ENCODE data around the gene RAPGEF2. TPM values are rescaled to one million over a fixed set of nuclear protein-coding genes. Genes with fewer than 3 reads are reported as not detected.
"Not testable (repeated sequence)": the region's sequence is repeated elsewhere in the genome, so short reads cannot be mapped to it uniquely, and the experiment has no call there.

Gene RAPGEF2
- total RNA-seq, 1 donor from 2014 or later: 251 TPM

DNA sequence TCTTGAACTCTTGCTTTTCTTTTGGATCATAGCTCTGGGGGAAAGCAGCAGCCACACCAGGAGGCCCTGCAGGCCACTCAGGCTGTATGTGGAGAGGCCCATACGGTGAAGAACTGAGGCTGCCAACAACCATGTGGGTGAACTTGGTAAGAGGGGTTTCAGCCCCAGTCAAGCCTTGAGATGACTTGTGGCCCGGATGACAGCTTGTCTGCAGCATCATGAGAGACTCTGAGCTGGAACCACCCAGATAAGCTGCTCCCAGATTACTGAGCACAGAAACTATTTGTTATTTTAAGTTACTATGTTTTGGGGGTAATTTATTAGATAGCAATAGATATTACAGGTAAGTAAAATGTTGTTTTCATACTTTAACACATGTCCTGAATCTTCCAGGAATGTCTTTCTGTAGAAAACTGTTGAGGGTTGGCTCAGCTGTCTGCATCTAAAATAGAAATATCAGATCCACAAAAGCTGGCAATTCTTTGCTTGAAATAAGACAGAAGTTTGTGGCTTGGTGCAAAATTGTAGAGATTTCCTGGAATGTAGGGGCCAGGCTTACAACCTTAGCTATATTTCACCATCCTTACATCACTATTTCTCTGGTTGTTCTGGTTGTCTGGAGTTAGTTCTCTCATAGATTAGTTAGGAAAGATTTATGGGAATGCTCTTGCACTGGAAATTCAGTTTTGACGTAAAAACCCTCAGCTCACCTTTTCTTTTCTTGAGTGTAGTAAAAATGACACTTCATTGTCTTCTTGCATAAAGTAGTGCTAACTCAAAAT lies 272.1 kb downstream of the RAPGEF2 start:
- no peak for DNase-seq

DNA sequence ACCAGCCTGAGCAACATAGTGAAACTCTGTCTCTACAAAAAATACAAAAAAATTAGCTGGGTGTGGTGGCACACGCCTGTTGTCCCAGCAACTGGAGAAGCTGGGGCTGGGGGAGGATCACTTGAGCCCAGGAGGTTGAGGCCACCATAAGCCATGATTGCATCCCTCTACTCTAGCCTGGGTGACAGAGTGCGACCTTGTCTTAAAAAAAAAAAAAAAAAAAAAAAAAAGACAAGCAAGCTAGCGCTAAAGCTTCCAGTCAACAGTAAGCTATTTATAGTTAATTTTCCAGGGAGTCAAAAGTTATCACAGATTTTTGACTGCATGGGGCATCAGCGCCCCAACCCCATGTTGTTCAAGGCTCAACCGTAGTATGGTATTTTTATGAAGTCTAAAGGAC lies 273.4 kb downstream of the RAPGEF2 start:
- no peak for DNase-seq

DNA sequence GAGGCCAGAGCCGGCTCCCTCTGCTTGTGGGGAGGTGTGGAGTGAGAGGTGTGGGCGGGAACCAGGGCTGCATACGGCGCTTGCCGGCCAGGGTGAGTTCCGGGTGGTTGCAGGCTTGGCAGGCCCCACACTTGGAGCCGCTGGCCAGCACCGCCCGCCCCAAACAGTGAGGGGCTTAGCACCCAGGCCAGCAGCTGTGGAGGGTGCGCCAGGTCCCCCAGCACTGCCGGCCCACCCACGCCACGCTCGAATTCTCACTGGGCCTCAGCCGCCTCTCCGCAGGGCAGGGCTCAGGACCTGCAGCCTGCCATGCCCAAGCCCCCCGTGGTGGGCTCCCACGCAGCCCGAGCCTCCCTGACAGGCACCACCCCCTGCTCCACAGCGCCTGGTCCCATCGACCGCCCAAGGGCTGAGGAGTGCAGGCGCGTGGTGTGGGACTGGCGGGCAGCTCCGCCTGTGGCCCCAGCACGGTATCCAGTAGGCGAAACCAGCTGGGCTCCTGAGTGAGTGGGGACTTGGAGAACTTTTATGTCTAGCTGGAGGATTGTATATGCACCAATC lies 275.3 kb downstream of the RAPGEF2 start:
- DNase-seq: no peak

DNA sequence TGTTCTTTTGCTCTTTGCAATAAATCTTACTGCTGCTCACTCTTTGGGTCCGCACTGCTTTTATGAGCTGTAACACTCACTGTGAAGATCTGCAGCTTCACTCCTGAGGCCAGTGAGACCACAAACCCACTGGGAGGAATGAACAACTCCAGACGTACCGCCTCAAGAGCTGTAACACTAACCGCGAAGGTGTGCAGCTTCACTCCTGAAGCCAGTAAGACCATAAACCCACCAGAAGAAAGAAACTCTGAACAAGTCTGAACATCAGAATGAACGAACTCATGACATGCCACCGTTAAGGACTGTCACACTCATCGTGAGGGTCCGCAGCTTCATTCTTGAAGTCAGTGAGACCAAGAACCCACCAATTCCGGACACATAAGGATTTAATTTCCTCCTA lies 276.2 kb downstream of the RAPGEF2 start:
- not testable (repeated sequence) for DNase-seq

DNA sequence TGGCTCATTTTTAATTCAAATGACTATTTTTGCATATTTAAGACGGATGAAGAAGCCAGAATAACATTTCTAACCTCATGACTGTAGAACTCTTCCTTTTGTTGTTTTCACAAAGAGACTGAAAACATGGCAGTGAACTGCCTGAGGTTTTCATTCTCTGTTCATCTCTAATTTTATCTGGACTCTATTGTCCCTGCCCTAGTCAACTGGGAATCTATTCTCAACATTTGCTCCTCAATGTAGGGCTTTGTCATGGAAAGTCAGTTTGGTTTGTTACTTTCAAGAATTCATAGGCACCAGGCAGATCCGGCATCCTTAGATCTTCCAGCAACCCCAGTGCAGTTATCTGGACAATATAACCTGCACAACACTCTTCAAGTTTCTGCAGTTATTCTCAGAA lies 277.0 kb downstream of the RAPGEF2 start:
- no peak for DNase-seq

DNA sequence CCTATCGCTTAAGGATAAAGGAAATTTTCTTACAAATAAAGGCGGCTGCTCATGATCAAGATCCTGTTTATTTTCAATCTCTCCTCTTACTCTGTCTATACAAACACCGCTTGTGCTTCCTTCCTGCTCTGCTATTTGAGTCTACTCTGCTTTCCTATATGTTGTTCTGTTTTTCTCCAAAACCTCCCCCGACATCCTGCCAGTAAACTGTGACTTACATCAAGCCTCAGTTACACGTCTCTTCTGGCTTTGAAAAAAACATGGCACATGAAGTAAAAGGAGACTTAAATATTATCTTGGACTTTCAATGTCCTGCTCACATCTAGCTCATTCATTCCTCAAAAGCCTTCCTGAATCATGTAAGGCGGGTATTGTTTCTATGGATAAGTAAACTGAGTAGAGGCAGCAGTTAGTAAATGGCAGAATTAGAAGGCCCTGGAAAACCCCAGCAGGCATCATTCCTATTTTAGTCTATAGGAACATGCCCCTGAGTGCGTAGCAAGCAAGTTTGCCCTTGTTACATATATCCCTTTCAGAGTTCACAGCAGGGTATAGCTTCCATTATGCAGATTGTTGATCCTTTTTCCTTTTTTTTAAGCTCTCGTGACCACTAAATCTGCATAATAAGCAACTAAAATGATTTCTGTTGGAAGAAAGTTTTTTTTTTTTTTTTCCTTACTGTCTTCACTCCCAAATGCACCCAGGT lies 280.1 kb downstream of the RAPGEF2 start:
- no peak for DNase-seq

DNA sequence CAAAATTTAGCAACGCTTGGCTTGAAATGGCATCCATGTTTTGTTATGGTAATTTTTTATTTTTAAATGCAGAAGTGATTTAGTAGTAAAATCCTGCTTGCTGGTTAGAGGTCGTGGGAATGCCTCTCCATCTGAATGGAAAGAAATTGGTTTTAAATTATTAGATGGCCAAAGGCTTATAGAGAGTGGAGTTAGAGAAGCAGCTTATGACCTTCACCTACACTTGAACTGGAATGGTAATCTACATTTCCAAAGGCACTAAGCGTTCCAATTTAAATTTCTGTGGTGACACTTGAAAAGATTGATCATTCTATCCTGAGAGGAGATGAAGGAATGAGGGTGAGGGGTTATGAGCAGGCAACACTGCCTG lies 280.7 kb downstream of the RAPGEF2 start:
- no peak for DNase-seq

DNA sequence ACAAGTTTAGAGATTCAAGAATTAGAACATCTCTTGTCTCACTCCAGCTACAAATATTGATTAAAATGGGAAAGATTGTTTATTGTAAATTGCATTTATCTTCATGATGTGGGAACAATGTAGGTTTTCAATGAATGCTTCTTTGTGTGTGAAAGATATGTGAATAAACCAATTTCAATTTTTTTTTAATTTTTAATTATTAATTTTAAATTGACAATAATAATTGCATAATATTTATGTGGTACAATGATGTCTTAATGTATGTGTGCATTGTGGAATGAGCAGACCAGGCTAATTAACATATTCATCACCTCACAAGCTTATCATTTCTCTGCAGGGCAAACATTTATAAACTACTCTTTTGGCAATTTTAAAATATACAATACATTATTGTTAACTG lies 281.1 kb downstream of the RAPGEF2 start:
- no peak for DNase-seq

DNA sequence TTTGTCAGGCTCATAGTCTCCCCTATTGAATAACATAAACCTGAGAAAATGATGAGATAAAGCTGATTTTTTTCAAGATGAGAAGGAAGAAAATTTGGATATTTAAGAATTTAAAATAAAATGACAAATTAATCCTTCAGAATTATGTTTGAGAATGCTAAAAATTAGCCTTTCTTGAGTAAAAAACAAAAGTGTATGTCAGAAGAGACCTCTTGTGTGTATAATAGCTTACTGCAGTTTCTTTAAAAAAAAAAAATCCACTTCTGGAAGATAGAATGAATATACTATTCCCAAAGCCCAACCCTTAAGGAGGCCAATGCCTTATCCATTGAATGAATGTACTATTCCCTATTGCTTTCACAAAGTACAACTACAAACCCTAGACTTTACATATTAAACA lies 281.8 kb downstream of the RAPGEF2 start:
- no peak for DNase-seq

DNA sequence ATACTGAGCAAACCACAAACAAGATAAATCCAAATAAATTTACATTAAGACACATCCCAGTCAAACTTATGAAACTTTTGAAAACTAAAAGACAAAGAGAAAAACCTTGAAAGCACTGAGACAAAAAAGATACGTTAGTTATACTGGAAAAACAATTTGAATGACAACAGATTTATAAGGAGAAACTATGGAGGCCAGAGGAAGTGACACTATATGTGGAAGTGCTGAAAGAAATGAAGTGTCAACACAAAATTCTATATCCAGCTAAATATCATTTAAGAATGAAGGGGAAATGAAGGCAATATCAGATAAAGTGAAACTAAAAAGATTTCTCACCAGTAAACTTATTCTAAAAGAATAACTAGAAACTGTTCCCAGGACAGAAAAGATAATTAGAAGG lies 283.7 kb downstream of the RAPGEF2 start:
- no peak for DNase-seq

DNA sequence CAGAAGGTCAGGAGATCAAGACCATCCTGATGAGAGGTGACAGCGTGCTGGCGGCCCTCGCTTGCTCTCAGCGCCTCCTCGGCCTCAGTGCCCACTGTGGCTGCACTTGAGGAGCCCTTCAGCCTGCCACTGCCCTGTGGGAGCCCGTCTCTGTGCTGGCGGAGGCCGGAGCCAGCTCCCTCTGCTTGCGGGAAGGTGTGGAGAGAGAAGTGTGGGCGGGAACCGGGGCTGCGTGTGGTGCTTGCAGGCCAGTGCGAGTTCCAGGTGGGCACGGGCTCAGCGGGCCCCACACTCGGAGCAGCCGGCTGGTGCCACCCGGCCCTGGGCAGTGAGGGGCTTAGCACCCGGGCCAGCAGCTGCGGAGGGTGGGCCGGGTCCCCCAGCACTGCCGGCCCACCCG lies 286.9 kb downstream of the RAPGEF2 start:
- no peak for DNase-seq

DNA sequence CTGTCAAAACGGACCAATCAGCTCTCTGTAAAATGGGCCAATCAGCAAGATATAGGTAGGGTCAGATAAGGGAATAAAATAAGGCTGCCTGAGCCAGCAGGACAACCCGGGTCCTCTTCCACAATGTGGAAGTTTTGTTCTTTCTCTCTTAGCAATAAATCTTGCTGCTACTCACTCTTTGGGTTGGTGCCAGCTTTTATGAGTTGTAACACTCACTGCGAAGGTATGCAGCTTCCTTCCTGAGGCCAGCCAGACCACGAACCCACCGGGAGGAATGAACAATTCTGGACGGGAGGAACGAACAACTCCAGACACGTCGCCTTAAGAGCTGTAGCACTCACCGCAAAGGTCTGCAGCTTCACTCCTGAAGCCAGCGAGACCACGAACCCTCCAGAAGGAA lies 287.8 kb downstream of the RAPGEF2 start:
- DNase-seq: no peak

DNA sequence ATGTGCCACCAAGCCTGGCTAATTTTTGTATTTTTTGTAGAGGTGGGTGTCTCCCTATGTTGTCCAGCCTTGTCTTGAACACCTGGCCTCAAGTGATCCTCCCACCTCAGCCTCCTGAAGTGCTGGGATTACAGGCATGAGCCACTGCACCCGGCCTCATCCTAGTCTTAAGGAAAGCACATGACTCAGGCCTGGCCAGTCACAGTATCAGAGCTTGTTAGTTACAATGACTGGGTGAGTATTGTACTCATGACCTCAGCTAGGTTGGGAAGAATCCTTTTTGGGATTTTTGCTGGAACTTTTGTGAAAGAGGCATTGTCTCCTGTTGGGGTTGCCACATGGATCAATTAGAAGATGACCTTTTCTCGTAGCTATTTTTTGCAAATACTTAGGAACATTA lies 292.8 kb downstream of the RAPGEF2 start:
- DNase-seq: no peak

DNA sequence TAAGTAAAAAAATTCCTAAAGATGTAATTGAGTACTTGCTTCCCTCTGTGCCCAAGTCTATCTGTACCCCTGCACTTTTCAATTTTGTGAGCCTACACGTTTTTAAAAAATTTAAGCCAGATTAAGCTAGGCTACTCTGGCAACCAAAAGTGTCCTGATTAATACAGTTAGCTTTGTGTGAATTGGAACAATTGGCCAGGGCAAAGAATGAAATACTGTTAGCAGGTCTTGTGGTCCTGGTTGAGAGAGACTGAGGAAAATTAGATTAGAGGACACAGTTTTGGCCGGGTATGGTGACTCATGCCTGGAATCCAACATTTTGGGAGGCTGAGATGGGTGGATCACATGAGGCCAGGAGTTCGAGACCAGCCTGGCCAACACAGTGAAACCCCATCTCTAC lies 293.3 kb downstream of the RAPGEF2 start:
- DNase-seq: no peak

DNA sequence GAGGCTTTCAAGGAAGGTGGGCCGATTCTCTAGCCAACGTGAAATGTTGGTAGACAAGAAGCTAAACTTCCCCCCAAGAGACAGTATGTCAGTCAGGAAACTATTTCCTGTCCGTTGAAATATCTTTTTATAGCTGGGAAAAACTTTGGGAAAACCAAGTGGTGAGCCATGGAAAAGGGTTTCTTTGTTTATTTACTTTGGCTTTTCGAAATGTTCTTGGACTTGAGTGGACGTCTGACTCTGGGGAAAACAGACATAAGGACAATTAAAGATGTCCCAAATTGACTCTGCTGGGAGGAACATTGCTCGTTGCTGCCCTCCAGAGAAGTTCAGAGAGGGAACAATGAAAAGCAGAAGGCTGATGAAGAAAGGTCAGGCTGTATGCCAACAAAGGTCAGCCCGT lies 295.4 kb downstream of the RAPGEF2 start:
- no peak for DNase-seq

DNA sequence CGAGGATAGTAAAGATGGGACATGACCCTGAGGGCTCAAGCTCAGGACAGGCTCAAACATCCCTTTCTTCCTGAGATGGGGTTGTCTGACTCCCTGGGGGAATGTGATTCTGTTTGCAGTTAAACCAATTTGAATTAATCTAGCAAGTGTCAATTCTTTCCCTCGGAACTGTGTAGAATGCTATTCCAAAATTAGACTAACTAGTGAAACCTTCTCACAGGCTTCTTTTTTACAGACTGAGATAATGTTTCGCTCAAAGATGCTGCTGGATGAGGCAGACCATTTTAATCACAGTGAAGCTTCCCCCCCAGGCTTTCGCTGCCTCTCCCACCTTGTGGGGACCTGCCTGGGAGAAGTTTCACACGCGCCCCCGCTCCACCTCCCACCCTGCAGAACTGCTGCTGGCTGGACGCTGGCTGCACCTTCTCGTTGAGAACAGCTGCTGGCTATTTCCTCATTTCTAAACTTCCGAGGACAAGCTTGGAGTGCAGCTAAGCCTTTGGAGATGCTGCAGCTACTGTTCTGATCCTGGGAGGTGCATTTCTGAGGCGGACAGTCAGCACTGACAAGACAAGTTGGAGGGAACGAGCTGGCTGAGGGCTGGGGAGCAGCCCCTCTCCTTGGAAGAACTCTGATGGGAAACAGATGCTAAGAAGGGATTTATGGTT lies 297.8 kb downstream of the RAPGEF2 start:
- peak; percentile 75 for DNase-seq

DNA sequence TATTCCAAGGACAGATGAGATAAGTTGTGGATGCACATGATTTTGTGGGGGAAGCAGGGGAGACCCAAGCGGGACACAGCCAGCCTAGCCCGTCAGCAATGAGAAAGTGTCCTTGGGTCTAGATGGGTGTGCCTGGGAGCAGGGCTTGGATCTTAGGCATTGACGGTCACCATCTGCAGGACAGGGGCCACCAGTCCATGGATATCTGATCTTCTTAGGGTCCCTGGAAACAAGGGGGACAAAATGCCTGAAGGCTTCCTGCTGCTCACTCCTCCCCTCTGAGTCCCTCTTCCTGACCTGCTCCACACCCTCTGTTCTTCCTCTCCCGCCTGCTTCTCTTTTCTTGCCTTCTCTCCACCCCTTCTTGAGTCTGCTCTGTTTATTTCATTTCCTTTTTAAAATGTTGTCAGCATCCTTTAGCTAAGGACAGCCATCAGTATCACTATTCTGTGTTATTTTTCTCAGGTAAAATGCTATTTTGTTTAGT lies 298.4 kb downstream of the RAPGEF2 start:
- no peak for DNase-seq

DNA sequence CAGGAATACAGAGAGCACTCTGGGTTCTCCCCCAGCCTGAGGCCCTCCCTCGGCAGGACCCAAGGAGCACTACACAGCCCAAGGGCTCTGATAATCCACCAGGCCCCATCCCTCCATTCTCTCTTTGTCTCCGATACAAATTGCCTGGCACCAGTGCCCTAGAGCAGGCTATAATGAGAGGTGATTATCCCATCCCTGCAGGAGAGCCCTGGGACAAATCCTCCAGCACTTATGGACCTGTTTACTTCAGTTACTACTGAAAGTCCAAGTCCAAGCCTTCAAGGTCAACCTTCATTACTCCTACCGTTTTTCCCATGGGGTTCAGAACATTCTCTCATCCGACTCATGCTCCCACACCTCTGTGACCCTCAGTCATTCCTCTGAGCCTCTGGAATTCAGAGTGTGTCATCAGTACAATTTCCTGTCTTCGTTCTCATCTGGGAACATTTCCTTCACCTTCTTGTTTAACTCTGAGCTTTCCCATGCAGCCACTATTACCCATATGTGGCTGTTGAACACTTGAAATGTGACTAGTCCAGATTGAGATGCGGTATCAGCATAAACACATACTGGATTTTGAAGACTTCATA lies 299.0 kb downstream of the RAPGEF2 start:
- no peak for DNase-seq

All from occipital lobe (tissue), 2 donors.